Stimulated activated memory B cell treated with anti-CD40 and anti-IgM and Interleukin-4, amounts not matched to agents 10 μg/mL and 1 μg/mL and 100 μg/mL, for 72 hours (primary cell): Measurements from ENCODE around the gene MYH14.

Experiments
- ATAC-seq: fragments of 150-1000 bp; cut with Tn5 transposase; 2 replicates; pipeline ENCODE4 v1.10.0; 2021
- H3K27ac Mint-ChIP-seq: one replicate; pipeline ENCODE4 v1.8.0; 2022; ENCODE audit warnings: mild to moderate bottlenecking, mixed read lengths
- H3K27me3 Mint-ChIP-seq: one replicate; pipeline ENCODE4 v1.8.0; 2022; ENCODE audit warnings: mixed read lengths
- H3K36me3 Mint-ChIP-seq: one replicate; pipeline ENCODE4 v1.8.0; 2022; ENCODE audit warnings: mixed read lengths
- H3K4me1 Mint-ChIP-seq: one replicate; pipeline ENCODE4 v1.8.0; 2022; ENCODE audit warnings: mixed read lengths
- H3K4me3 Mint-ChIP-seq: one replicate; pipeline ENCODE4 v1.8.0; 2022; ENCODE audit warnings: mild to moderate bottlenecking, moderate library complexity, mixed read lengths
- H3K9me3 Mint-ChIP-seq: one replicate; pipeline ENCODE4 v1.8.0; 2022; ENCODE audit warnings: mixed read lengths

MYH14 gene

GRCh38 chr19:50252111-50252886 is 48.9 kb downstream of the MYH14 start:
- Mint-ChIP-seq H3K4me1 (peaks cover 8% of the 10 kb centered on the region), H3K9me3 (peaks cover 12% of the 10 kb centered on the region), H3K4me3 (no peak overlapping the region), H3K27me3 (peaks cover 56% of the 10 kb centered on the region), H3K36me3 (no peaks in the 10 kb centered on the region), H3K27ac (no peak overlapping the region)
- ATAC-seq: peak; percentile 85

- Mint-ChIP-seq H3K36me3 (no peaks in the 10 kb centered on the region), H3K4me3 (no peak overlapping the region), H3K27me3 (peaks cover 56% of the 10 kb centered on the region), H3K4me1 (peaks cover 8% of the 10 kb centered on the region), H3K9me3 (peaks cover 12% of the 10 kb centered on the region), H3K27ac (no peak overlapping the region)
- ATAC-seq: no peak
Measured at GRCh38 chr19:50252887-50253268, 49.5 kb downstream of the MYH14 start.

- peaks cover 8% of the 10 kb centered on the region for H3K4me1 Mint-ChIP-seq
- peaks cover 12% of the 10 kb centered on the region for H3K9me3 Mint-ChIP-seq
- ATAC-seq: no peak
- no peak overlapping the region for H3K27ac Mint-ChIP-seq
- H3K4me3 Mint-ChIP-seq: no peak overlapping the region
- H3K27me3 Mint-ChIP-seq: peaks cover 35% of the 10 kb centered on the region
- H3K36me3 Mint-ChIP-seq: no peaks in the 10 kb centered on the region
Measured at GRCh38 chr19:50255115-50255514, 51.7 kb downstream of the MYH14 start.

GRCh38 chr19:50257141-50257540 is 53.7 kb downstream of the MYH14 start:
- Mint-ChIP-seq H3K4me3 (no peak overlapping the region), H3K27ac (no peak overlapping the region), H3K4me1 (peaks cover 3% of the 10 kb centered on the region), H3K36me3 (no peaks in the 10 kb centered on the region), H3K9me3 (peaks cover 12% of the 10 kb centered on the region), H3K27me3 (peaks cover 34% of the 10 kb centered on the region)
- no peak for ATAC-seq

GRCh38 chr19:50258918-50259372 is 55.5 kb downstream of the MYH14 start:
- Mint-ChIP-seq H3K36me3 (no peaks in the 10 kb centered on the region), H3K4me1 (no peaks in the 10 kb centered on the region), H3K27me3 (peaks cover 48% of the 10 kb centered on the region), H3K9me3 (peaks cover 10% of the 10 kb centered on the region), H3K27ac (no peak overlapping the region), H3K4me3 (no peak overlapping the region)
- ATAC-seq: no peak

- Mint-ChIP-seq H3K27me3 (peaks cover 41% of the 10 kb centered on the region), H3K9me3 (no peaks in the 10 kb centered on the region), H3K4me3 (no peak overlapping the region), H3K36me3 (no peaks in the 10 kb centered on the region), H3K4me1 (no peaks in the 10 kb centered on the region), H3K27ac (no peak overlapping the region)
- no peak for ATAC-seq
Measured at GRCh38 chr19:50261446-50261970, 58.1 kb downstream of the MYH14 start.

GRCh38 chr19:50263176-50263575 is 59.8 kb downstream of the MYH14 start:
- Mint-ChIP-seq H3K27me3 (peaks cover 48% of the 10 kb centered on the region), H3K36me3 (no peaks in the 10 kb centered on the region), H3K9me3 (no peaks in the 10 kb centered on the region), H3K4me1 (no peaks in the 10 kb centered on the region), H3K4me3 (no peak overlapping the region), H3K27ac (no peak overlapping the region)
- no peak for ATAC-seq

GRCh38 chr19:50264483-50265186 is 61.2 kb downstream of the MYH14 start:
- Mint-ChIP-seq H3K9me3 (no peaks in the 10 kb centered on the region), H3K27ac (no peak overlapping the region), H3K27me3 (peaks cover 57% of the 10 kb centered on the region), H3K36me3 (no peaks in the 10 kb centered on the region), H3K4me1 (no peaks in the 10 kb centered on the region), H3K4me3 (no peak overlapping the region)
- no peak for ATAC-seq

GRCh38 chr19:50266041-50266440 is 62.6 kb downstream of the MYH14 start:
- Mint-ChIP-seq H3K4me1 (no peaks in the 10 kb centered on the region), H3K27me3 (peaks cover 61% of the 10 kb centered on the region), H3K4me3 (no peak overlapping the region), H3K27ac (no peak overlapping the region), H3K36me3 (no peaks in the 10 kb centered on the region), H3K9me3 (no peaks in the 10 kb centered on the region)
- ATAC-seq: no peak

- H3K4me3 Mint-ChIP-seq: no peak overlapping the region
- peak; percentile 46 for ATAC-seq
- no peaks in the 10 kb centered on the region for H3K4me1 Mint-ChIP-seq
- peaks cover 63% of the 10 kb centered on the region for H3K27me3 Mint-ChIP-seq
- H3K27ac Mint-ChIP-seq: no peak overlapping the region
- H3K9me3 Mint-ChIP-seq: no peaks in the 10 kb centered on the region
- H3K36me3 Mint-ChIP-seq: no peaks in the 10 kb centered on the region
Measured at GRCh38 chr19:50266896-50267295, 63.5 kb downstream of the MYH14 start.

GRCh38 chr19:50268041-50268440 is 64.6 kb downstream of the MYH14 start:
- Mint-ChIP-seq H3K9me3 (no peaks in the 10 kb centered on the region), H3K4me1 (no peaks in the 10 kb centered on the region), H3K36me3 (no peaks in the 10 kb centered on the region), H3K27ac (no peak overlapping the region), H3K4me3 (no peak overlapping the region), H3K27me3 (peaks cover 61% of the 10 kb centered on the region)
- ATAC-seq: no peak

- no peak overlapping the region for H3K27ac Mint-ChIP-seq
- ATAC-seq: no peak
- H3K27me3 Mint-ChIP-seq: peaks cover 56% of the 10 kb centered on the region
- no peaks in the 10 kb centered on the region for H3K36me3 Mint-ChIP-seq
- H3K9me3 Mint-ChIP-seq: no peaks in the 10 kb centered on the region
- H3K4me1 Mint-ChIP-seq: no peaks in the 10 kb centered on the region
- H3K4me3 Mint-ChIP-seq: no peak overlapping the region
Measured at GRCh38 chr19:50268501-50268900, 65.1 kb downstream of the MYH14 start.

- no peak overlapping the region for H3K27ac Mint-ChIP-seq
- H3K9me3 Mint-ChIP-seq: no peaks in the 10 kb centered on the region
- peaks cover 56% of the 10 kb centered on the region for H3K27me3 Mint-ChIP-seq
- H3K4me3 Mint-ChIP-seq: no peak overlapping the region
- no peaks in the 10 kb centered on the region for H3K36me3 Mint-ChIP-seq
- ATAC-seq: no peak
- H3K4me1 Mint-ChIP-seq: no peaks in the 10 kb centered on the region
Measured at GRCh38 chr19:50269653-50270052, 66.2 kb downstream of the MYH14 start.

- H3K9me3 Mint-ChIP-seq: no peaks in the 10 kb centered on the region
- no peaks in the 10 kb centered on the region for H3K36me3 Mint-ChIP-seq
Measured at GRCh38 chr19:50272263-50272897, 69.0 kb downstream of the MYH14 start.

GRCh38 chr19:50273821-50274220 is 70.4 kb downstream of the MYH14 start:
- no peak for ATAC-seq
- Mint-ChIP-seq H3K4me3 (no peak overlapping the region), H3K4me1 (no peaks in the 10 kb centered on the region), H3K27me3 (peaks cover 63% of the 10 kb centered on the region), H3K27ac (no peak overlapping the region), H3K9me3 (no peaks in the 10 kb centered on the region), H3K36me3 (no peaks in the 10 kb centered on the region)

More at GRCh38 chr19:50272263-50272897, 69.0 kb downstream of the MYH14 start:
- Mint-ChIP-seq H3K27me3 (peaks cover 65% of the 10 kb centered on the region), H3K4me1 (no peaks in the 10 kb centered on the region), H3K4me3 (no peak overlapping the region), H3K27ac (no peak overlapping the region)
- ATAC-seq: peak; percentile 39
